ENCODE measurements around the gene KREMEN1. TPM values are rescaled to one million over a fixed set of nuclear protein-coding genes. Genes with fewer than 3 reads are reported as not detected.

KREMEN1 gene
- total RNA-seq = 10 to 100 TPM; 18.3 to 35.1 (median 28.6) TPM
- long read RNA-seq, donor 1, full-length matches to known transcripts = 3 of 16 reads
- long read RNA-seq, donor 1, partial matches to known transcripts = 4 of 16 reads
- long read RNA-seq, donor 1, other reads (novel, unspliced or antisense) = 9 of 16 reads
- long read RNA-seq, donor 2, full-length matches to known transcripts = 6 of 12 reads
- long read RNA-seq, donor 2, partial matches to known transcripts = 3 of 12 reads
- long read RNA-seq, donor 2, other reads (novel, unspliced or antisense) = 3 of 12 reads

- no peak for TF ChIP-seq CTCF (IDR thresholded peaks at IDR 0.05)
- Histone ChIP-seq H3K4me3 (peak within 1 kb of the TSS; percentile 65), H3K9me3 (no peaks in the 10 kb centered on the region), H3K36me3 (ENCODE audit: low read depth) (no peaks in the 10 kb centered on the region), H3K4me1 (ENCODE audit: low read depth) (peaks cover 31% of the 10 kb centered on the region)
- intact Hi-C loops (cut with DNase I, micrococcal nuclease) = no loop called here
- no peak for ATAC-seq
- DNase-seq = peak; percentile 37 to 69 (median 66)
These were observed at the start of gene KREMEN1 for GRCh38 chr22:29072979-29073617. Gene KREMEN1, plus strand, starts transcription at chr22:29073035. Its CDS starts 96 bp downstream, at chr22:29073131.

GRCh38 chr22:29023172-29023796 is 49.6 kb upstream of the KREMEN1 start:
- no peak for TF ChIP-seq CTCF (IDR thresholded peaks at IDR 0.05)
- peak; percentile 65 for ATAC-seq
- Histone ChIP-seq H3K4me1 (ENCODE audit: low read depth) (peaks cover 17% of the 10 kb centered on the region), H3K4me3 (no peak overlapping the region), H3K9me3 (no peaks in the 10 kb centered on the region), H3K36me3 (ENCODE audit: low read depth) (no peaks in the 10 kb centered on the region)
- intact Hi-C loops (cut with DNase I, micrococcal nuclease) = no loop called here
- peak in 1 of 3 donors; percentile 52 for DNase-seq

- Histone ChIP-seq H3K4me3 (no peak overlapping the region), H3K9me3 (no peaks in the 10 kb centered on the region), H3K4me1 (ENCODE audit: low read depth) (peaks cover 24% of the 10 kb centered on the region), H3K36me3 (ENCODE audit: low read depth) (no peaks in the 10 kb centered on the region)
- intact Hi-C loops (cut with DNase I, micrococcal nuclease) = no loop called here
- ATAC-seq (no peak), DNase-seq (no peak)
- TF ChIP-seq CTCF (IDR thresholded peaks at IDR 0.05) = no peak
These were observed 46.3 kb upstream of the KREMEN1 start for GRCh38 chr22:29026579-29026978.

GRCh38 chr22:29028468-29028867 is 44.4 kb upstream of the KREMEN1 start:
- Histone ChIP-seq H3K4me1 (ENCODE audit: low read depth) (peaks cover 30% of the 10 kb centered on the region), H3K9me3 (no peaks in the 10 kb centered on the region), H3K4me3 (no peak overlapping the region), H3K36me3 (ENCODE audit: low read depth) (no peaks in the 10 kb centered on the region)
- intact Hi-C loops (cut with DNase I, micrococcal nuclease) = no loop called here
- TF ChIP-seq CTCF (IDR thresholded peaks at IDR 0.05) = no peak
- DNase-seq = no peak
- no peak for ATAC-seq

- ATAC-seq (no peak), DNase-seq (no peak)
- intact Hi-C loops (cut with DNase I, micrococcal nuclease) = no loop called here
- no peaks in the 10 kb centered on the region for H3K36me3 ChIP-seq (ENCODE audit: low read depth)
- TF ChIP-seq CTCF (IDR thresholded peaks at IDR 0.05) = no peak
- H3K9me3 ChIP-seq = no peaks in the 10 kb centered on the region
- peaks cover 25% of the 10 kb centered on the region for H3K4me1 ChIP-seq (ENCODE audit: low read depth)
- H3K4me3 ChIP-seq = no peak overlapping the region
These were observed 43.4 kb upstream of the KREMEN1 start for GRCh38 chr22:29029202-29030000.
